ENCODE data around the gene ERBB4. TPM values are rescaled to one million over a fixed set of nuclear protein-coding genes. Genes with fewer than 3 reads are reported as not detected.
A peak's percentile ranks its signal among the peaks of the same experiment; 100 is the strongest.

The ERBB4 gene
- total RNA-seq, 1 experiment from 2014 or later: 40.6 TPM

- DNase-seq (ENCODE audit: low spot score): peak; percentile 35
- H3K4me1 ChIP-seq (ENCODE audit: insufficient read depth, low read length, poor library complexity, severe bottlenecking): peaks cover 17% of the 10 kb centered on the region
- CTCF ChIA-PET: no interaction called here
- no peak overlapping the region for H3K27ac ChIP-seq (ENCODE audit: low read depth, low read length, poor library complexity, severe bottlenecking)
- H3K4me3 ChIP-seq (ENCODE audit: low read depth, low read length, poor library complexity, severe bottlenecking): no peak overlapping the region
- no peaks in the 10 kb centered on the region for H3K9me3 ChIP-seq (ENCODE audit: low read depth, low read length, poor library complexity, severe bottlenecking)
- H3K27me3 ChIP-seq (replicated peaks; ENCODE audit: insufficient read depth, low read depth, low read length, poor library complexity): no peaks in the 10 kb centered on the region
- POLR2A ChIA-PET (ENCODE audit: low non-redundant PET): no interaction called here
- TF ChIP-seq, protein P1, sequence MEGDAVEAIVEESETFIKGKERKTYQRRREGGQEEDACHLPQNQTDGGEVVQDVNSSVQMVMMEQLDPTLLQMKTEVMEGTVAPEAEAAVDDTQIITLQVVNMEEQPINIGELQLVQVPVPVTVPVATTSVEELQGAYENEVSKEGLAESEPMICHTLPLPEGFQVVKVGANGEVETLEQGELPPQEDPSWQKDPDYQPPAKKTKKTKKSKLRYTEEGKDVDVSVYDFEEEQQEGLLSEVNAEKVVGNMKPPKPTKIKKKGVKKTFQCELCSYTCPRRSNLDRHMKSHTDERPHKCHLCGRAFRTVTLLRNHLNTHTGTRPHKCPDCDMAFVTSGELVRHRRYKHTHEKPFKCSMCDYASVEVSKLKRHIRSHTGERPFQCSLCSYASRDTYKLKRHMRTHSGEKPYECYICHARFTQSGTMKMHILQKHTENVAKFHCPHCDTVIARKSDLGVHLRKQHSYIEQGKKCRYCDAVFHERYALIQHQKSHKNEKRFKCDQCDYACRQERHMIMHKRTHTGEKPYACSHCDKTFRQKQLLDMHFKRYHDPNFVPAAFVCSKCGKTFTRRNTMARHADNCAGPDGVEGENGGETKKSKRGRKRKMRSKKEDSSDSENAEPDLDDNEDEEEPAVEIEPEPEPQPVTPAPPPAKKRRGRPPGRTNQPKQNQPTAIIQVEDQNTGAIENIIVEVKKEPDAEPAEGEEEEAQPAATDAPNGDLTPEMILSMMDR (conservative IDR thresholded peaks at IDR 0.05; ENCODE audit: low read depth, low read length): peak; percentile 15; the same call in 1 of the 2 replicates
- no peak for TF ChIP-seq EZH2 (IDR thresholded peaks at IDR 0.05; ENCODE audit: borderline replicate concordance, low read depth, low read length, poor library complexity, severe bottlenecking)
- no TSS peak for BruUV-seq (replicated peaks)
- intact Hi-C loops (cut with micrococcal nuclease; ENCODE audit: unreplicated experiment): no loop called here
- H3K36me3 ChIP-seq (ENCODE audit: insufficient read depth, low read length, poor library complexity, severe bottlenecking): no peaks in the 10 kb centered on the region
These were observed 638.6 kb downstream of the ERBB4 start for GRCh38 chr2:211900000-211900399.

- Histone ChIP-seq H3K36me3 (ENCODE audit: insufficient read depth, low read length, poor library complexity, severe bottlenecking) (no peaks in the 10 kb centered on the region), H3K4me1 (ENCODE audit: insufficient read depth, low read length, poor library complexity, severe bottlenecking) (peaks cover 17% of the 10 kb centered on the region), H3K27ac (ENCODE audit: low read depth, low read length, poor library complexity, severe bottlenecking) (no peak overlapping the region), H3K27me3 (replicated peaks; ENCODE audit: insufficient read depth, low read depth, low read length, poor library complexity) (no peaks in the 10 kb centered on the region), H3K9me3 (ENCODE audit: low read depth, low read length, poor library complexity, severe bottlenecking) (no peaks in the 10 kb centered on the region), H3K4me3 (ENCODE audit: low read depth, low read length, poor library complexity, severe bottlenecking) (no peak overlapping the region)
- ChIA-PET POLR2A (ENCODE audit: low non-redundant PET) (no interaction called here), CTCF (no interaction called here)
- BruUV-seq (replicated peaks): no TSS peak
- DNase-seq (ENCODE audit: low spot score): no peak
- intact Hi-C loops (cut with micrococcal nuclease; ENCODE audit: unreplicated experiment): no loop called here
- no peak for TF ChIP-seq EZH2 (IDR thresholded peaks at IDR 0.05; ENCODE audit: borderline replicate concordance, low read depth, low read length, poor library complexity, severe bottlenecking)
- TF ChIP-seq, protein P1 (conservative IDR thresholded peaks at IDR 0.05; ENCODE audit: low read depth, low read length): no peak
These were observed 639.9 kb downstream of the ERBB4 start for GRCh38 chr2:211898702-211899101.

- TF ChIP-seq, protein P1 (conservative IDR thresholded peaks at IDR 0.05; ENCODE audit: low read depth, low read length): no peak
- no peak for TF ChIP-seq EZH2 (IDR thresholded peaks at IDR 0.05; ENCODE audit: borderline replicate concordance, low read depth, low read length, poor library complexity, severe bottlenecking)
- H3K27me3 ChIP-seq (replicated peaks; ENCODE audit: insufficient read depth, low read depth, low read length, poor library complexity): no peaks in the 10 kb centered on the region
- intact Hi-C loops (cut with micrococcal nuclease; ENCODE audit: unreplicated experiment): loop anchor here (5.0 kb wide), 1 partner anchor 121 kb away; no protein-coding TSS in a partner anchor
- ChIA-PET CTCF (no interaction called here), POLR2A (ENCODE audit: low non-redundant PET) (interaction anchor here (0.6 kb wide), 1 partner anchor 22 kb away, joined by 4 read pairs; no protein-coding TSS in a partner anchor)
- no peak overlapping the region for H3K4me3 ChIP-seq (ENCODE audit: low read depth, low read length, poor library complexity, severe bottlenecking)
- no TSS peak for BruUV-seq (replicated peaks)
- H3K4me1 ChIP-seq (ENCODE audit: insufficient read depth, low read length, poor library complexity, severe bottlenecking): peaks cover 9% of the 10 kb centered on the region
- no peak for DNase-seq (ENCODE audit: low spot score)
- H3K27ac ChIP-seq (ENCODE audit: low read depth, low read length, poor library complexity, severe bottlenecking): no peak overlapping the region
- no peaks in the 10 kb centered on the region for H3K36me3 ChIP-seq (ENCODE audit: insufficient read depth, low read length, poor library complexity, severe bottlenecking)
- H3K9me3 ChIP-seq (ENCODE audit: low read depth, low read length, poor library complexity, severe bottlenecking): no peaks in the 10 kb centered on the region
These were observed 657.2 kb downstream of the ERBB4 start for GRCh38 chr2:211881449-211881848.
